ENCODE data around the gene AMH. TPM values are rescaled to one million over a fixed set of nuclear protein-coding genes. Genes with fewer than 3 reads are reported as not detected.

The AMH gene
- total and polyA plus RNA-seq, 2 of the 4 experiments (the other 2 are of a cell fraction), result 0.86 TPM; not detected in 1

DNA sequence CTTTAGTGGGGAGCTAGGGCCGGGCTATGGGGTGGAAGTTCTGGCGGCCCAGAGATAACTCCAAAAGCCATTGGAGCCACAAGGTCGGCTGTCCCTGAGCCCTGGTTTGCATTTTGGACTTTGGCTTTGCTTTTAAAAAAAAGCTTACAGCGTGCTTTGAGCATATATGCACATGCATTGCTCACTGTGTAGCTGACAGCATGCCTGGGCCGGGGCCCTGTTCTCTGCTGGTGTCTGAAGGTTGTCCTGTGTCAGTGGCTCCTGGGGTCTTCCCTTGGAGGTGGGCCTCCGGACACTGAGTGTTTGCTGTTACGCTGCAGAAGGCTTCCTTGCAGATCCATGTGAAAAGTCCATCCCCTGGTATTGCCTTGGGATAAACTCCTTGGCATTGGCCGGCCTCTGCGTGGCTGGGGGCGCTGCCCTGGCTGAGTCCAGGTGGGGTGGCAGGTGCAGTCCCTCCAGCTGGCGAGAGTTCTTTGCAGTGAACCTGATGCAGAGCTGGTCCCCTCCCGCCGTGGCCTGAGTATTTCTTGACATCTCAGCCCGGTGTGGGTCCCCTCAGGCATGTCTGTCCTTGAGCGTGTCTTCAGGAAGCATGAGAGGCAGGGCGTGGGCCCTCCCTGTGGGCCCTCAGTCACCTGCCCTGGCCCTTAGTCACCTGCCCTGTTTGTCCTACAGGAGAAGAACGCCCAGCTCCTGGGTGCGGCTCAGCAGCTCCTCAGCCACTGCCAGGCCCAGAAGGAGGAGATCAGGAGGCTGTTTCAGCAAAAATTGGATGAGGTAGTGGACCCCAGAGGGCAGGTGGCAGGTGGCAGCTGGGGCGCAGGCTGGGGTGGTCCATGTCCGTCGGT, 36.0 kb upstream of the AMH start:
- Histone ChIP-seq H3K9me3 (ENCODE audit: control insufficient read depth, insufficient read depth, low read length) (no peaks in the 10 kb centered on the region), H4K8ac (ENCODE audit: low read depth in 2 of 2, low read length in 2 of 2) (no peak overlapping the region), H2BK20ac (ENCODE audit: low read depth, low read length) (no peak overlapping the region), H2BK15ac (ENCODE audit: low read depth, low read length) (no peak overlapping the region), H3K36me3 (ENCODE audit: control insufficient read depth, insufficient read depth, low read length) (peaks cover 66% of the 10 kb centered on the region), H2AK5ac (ENCODE audit: low read depth, low read length) (no peak overlapping the region), H3K4me1 (ENCODE audit: control insufficient read depth, insufficient read depth, low read length) (peaks cover 5% of the 10 kb centered on the region), H3K27me3 (ENCODE audit: control insufficient read depth, insufficient read depth, low read length) (no peaks in the 10 kb centered on the region), H3K9ac (ENCODE audit: low read depth, low read length) (no peak overlapping the region), H2BK120ac (ENCODE audit: low read depth, low read length) (no peak overlapping the region), H4K5ac (ENCODE audit: low read depth, low read length) (no peak overlapping the region), H3K4me3 (ENCODE audit: insufficient read depth, low read depth, low read length) (no peak overlapping the region), H3K27ac (ENCODE audit: insufficient read depth, low read length) (no peak overlapping the region), H3K4me2 (ENCODE audit: low read depth, low read length) (no peak overlapping the region), H3K79me1 (ENCODE audit: low read depth in 1 of 2, low read length in 2 of 2) (peaks cover 13 to 55% of the 10 kb centered on the region in 2 experiments), H2AK9ac (replicated peaks; ENCODE audit: low read depth, low read length, poor library complexity) (peak overlapping the region; percentile 10), H2BK5ac (ENCODE audit: low read depth, low read length, poor library complexity, severe bottlenecking) (no peak overlapping the region), H4K20me1 (ENCODE audit: insufficient read depth, low read length) (no peaks in the 10 kb centered on the region), H3K56ac (ENCODE audit: extremely low read depth, insufficient read depth, low read length) (no peak overlapping the region), H2AFZ (replicated peaks; ENCODE audit: low read length, poor library complexity) (no peak overlapping the region), H3K18ac (ENCODE audit: low read depth, low read length) (no peak overlapping the region), H3K4ac (ENCODE audit: low read depth, low read length) (no peak overlapping the region), H3K23ac (ENCODE audit: low read depth, low read length) (no peak overlapping the region), H3K14ac (replicated peaks; ENCODE audit: low read depth, low read length) (no peak overlapping the region), H4K91ac (ENCODE audit: insufficient read depth, low read depth, low read length) (no peak overlapping the region), H3K9me1 (ENCODE audit: insufficient read depth, low read length) (no peaks in the 10 kb centered on the region)
- ChIA-PET CTCF (interaction anchor here (0.6 kb wide), 1 partner anchor 179 kb away, joined by 3 read pairs; no protein-coding TSS in a partner anchor), POLR2A (ENCODE audit: unreplicated experiment) (no interaction called here)
- ATAC-seq (ENCODE audit: low read depth), result no peak
- in situ Hi-C loops (cut with MboI; ENCODE audit: low sequenced_read_pairs), result no loop called here
- no peak for TF ChIP-seq POLR2A (IDR thresholded peaks at IDR 0.05; ENCODE audit: low read depth, low read length)
- TF ChIP-seq CHD1 (IDR thresholded peaks at IDR 0.05; ENCODE audit: low read depth, low read length), result no peak
- no peak for TF ChIP-seq MAZ (IDR thresholded peaks at IDR 0.05; ENCODE audit: borderline replicate concordance, low read depth, low read length)
- TF ChIP-seq CEBPB (IDR thresholded peaks at IDR 0.05; ENCODE audit: low read depth, low read length), result no peak
- TF ChIP-seq MAFK (IDR thresholded peaks at IDR 0.05; ENCODE audit: low read depth, low read length), result no peak
- no peak for TF ChIP-seq USF2 (IDR thresholded peaks at IDR 0.05; ENCODE audit: low read depth, low read length)
- TF ChIP-seq RCOR1 (IDR thresholded peaks at IDR 0.05; ENCODE audit: insufficient replicate concordance, low read length), result no peak
- BruUV-seq (replicated peaks), result no TSS peak
- no peak for DNase-seq
- intact Hi-C loops (cut with micrococcal nuclease), result no loop called here
- dilution Hi-C loops (cut with HindIII; ENCODE audit: low sequenced_read_pairs, unreplicated experiment), result no loop called here
- 94% methylated on average over 15 of the region's 21 CpGs; no CpG with 5 or more reads in 1 of the 2 experiments for WGBS, 2 experiments (ENCODE audit: extremely low coverage in 2 of 2, insufficient read length in 1 of 2)

Measured in IMR-90 (cell line).